Measurements from ENCODE around the gene SMIM14. TPM values are rescaled to one million over a fixed set of nuclear protein-coding genes. Genes with fewer than 3 reads are reported as not detected.

Gene SMIM14
- total RNA-seq, 1 experiment from 2014 or later = 14.5 TPM

DNA sequence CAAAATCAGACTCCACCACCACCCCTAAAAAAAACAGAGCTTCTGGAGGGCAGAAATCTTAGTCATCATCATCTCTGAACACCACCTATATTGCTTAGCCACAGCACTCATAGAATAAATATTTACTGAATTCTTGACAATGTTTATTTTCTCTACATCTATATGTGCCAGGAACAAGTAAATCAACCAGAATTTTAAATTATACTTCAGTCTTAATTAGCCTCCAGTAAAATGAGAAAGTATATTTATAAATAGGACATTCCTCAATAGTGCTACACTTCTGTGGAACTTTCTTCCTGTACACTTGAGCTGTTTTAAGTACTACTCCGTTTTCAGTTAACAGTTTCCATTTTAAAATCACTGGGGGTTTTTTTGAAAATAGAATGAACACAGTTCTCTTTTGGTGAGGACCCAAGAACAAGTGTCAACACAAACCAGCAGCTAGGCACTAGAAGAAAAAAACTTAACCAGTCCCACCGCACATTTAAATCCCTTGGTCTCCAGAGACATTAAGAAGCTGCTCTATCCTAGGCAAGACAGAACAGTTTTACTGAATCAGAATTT is 25.5 kb downstream of the SMIM14 start:
- no TSS peak for BruUV-seq (replicated peaks)
- Histone ChIP-seq H3K36me3 (ENCODE audit: insufficient read depth, low read length, poor library complexity, severe bottlenecking) (no peaks in the 10 kb centered on the region), H3K4me1 (ENCODE audit: insufficient read depth, low read length, poor library complexity, severe bottlenecking) (no peaks in the 10 kb centered on the region), H3K4me3 (ENCODE audit: low read depth, low read length, poor library complexity, severe bottlenecking) (no peak overlapping the region), H3K27ac (ENCODE audit: low read depth, low read length, poor library complexity, severe bottlenecking) (no peak overlapping the region), H3K9me3 (ENCODE audit: low read depth, low read length, poor library complexity, severe bottlenecking) (no peaks in the 10 kb centered on the region), H3K27me3 (replicated peaks; ENCODE audit: insufficient read depth, low read depth, low read length, poor library complexity) (no peaks in the 10 kb centered on the region)
- DNase-seq (ENCODE audit: low spot score) = no peak
- intact Hi-C loops (cut with micrococcal nuclease; ENCODE audit: unreplicated experiment) = no loop called here
- no peak for TF ChIP-seq EZH2 (IDR thresholded peaks at IDR 0.05; ENCODE audit: borderline replicate concordance, low read depth, low read length, poor library complexity, severe bottlenecking)
- TF ChIP-seq, protein P1, sequence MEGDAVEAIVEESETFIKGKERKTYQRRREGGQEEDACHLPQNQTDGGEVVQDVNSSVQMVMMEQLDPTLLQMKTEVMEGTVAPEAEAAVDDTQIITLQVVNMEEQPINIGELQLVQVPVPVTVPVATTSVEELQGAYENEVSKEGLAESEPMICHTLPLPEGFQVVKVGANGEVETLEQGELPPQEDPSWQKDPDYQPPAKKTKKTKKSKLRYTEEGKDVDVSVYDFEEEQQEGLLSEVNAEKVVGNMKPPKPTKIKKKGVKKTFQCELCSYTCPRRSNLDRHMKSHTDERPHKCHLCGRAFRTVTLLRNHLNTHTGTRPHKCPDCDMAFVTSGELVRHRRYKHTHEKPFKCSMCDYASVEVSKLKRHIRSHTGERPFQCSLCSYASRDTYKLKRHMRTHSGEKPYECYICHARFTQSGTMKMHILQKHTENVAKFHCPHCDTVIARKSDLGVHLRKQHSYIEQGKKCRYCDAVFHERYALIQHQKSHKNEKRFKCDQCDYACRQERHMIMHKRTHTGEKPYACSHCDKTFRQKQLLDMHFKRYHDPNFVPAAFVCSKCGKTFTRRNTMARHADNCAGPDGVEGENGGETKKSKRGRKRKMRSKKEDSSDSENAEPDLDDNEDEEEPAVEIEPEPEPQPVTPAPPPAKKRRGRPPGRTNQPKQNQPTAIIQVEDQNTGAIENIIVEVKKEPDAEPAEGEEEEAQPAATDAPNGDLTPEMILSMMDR (conservative IDR thresholded peaks at IDR 0.05; ENCODE audit: low read depth, low read length) = no peak
- POLR2A ChIA-PET (ENCODE audit: low non-redundant PET) = no interaction called here
- CTCF ChIA-PET = no interaction called here

DNA sequence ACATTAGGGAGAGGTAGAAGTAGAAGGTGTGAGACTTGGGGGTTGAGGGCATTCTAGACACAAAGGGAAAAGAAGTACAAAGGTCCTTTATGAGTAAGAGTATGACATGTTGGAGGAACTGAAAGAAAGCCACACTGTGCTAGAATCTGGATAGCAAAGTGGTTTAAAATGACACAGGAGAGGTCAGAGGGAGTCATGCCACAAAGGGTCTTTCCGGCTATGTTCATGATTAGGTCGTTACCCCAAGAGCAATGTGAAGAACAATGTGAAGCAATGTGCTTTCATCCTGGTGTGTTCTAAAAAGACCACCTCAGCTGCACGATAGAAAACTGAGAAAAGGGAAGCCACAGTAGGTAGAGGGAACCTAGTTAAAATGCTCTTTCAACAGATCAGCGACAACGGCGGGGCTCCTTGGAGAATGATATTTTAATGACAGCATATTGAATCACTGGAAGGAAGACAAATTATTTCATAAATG is 29.2 kb downstream of the SMIM14 start:
- TF ChIP-seq EZH2 (IDR thresholded peaks at IDR 0.05; ENCODE audit: borderline replicate concordance, low read depth, low read length, poor library complexity, severe bottlenecking) = no peak
- TF ChIP-seq, protein P1 (conservative IDR thresholded peaks at IDR 0.05; ENCODE audit: low read depth, low read length) = no peak
- H3K27ac ChIP-seq (ENCODE audit: low read depth, low read length, poor library complexity, severe bottlenecking) = no peak overlapping the region
- CTCF ChIA-PET = no interaction called here
- H3K27me3 ChIP-seq (replicated peaks; ENCODE audit: insufficient read depth, low read depth, low read length, poor library complexity) = no peaks in the 10 kb centered on the region
- no TSS peak for BruUV-seq (replicated peaks)
- H3K9me3 ChIP-seq (ENCODE audit: low read depth, low read length, poor library complexity, severe bottlenecking) = no peaks in the 10 kb centered on the region
- no peaks in the 10 kb centered on the region for H3K36me3 ChIP-seq (ENCODE audit: insufficient read depth, low read length, poor library complexity, severe bottlenecking)
- no peaks in the 10 kb centered on the region for H3K4me1 ChIP-seq (ENCODE audit: insufficient read depth, low read length, poor library complexity, severe bottlenecking)
- no peak for DNase-seq (ENCODE audit: low spot score)
- intact Hi-C loops (cut with micrococcal nuclease; ENCODE audit: unreplicated experiment) = no loop called here
- H3K4me3 ChIP-seq (ENCODE audit: low read depth, low read length, poor library complexity, severe bottlenecking) = no peak overlapping the region
- POLR2A ChIA-PET (ENCODE audit: low non-redundant PET) = no interaction called here

DNA sequence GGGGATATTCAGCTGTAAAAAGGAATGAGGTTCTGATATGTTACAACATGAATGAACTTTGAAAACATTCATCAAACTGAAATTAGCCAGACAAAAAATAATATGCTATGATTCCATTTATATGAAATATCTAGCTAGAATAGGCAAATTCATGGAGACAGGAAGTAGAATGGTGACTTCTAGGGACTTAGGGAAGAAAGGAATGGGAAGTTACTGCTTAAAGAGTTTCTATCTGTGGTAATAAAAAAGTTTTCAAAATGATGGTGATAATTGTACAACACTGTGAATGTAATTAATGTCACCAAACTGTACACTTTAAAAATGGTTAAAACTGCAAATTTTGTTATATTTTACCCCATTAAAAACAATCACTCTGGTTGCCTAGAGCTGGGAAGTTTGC is 30.2 kb downstream of the SMIM14 start:
- Histone ChIP-seq H3K27me3 (replicated peaks; ENCODE audit: insufficient read depth, low read depth, low read length, poor library complexity) (no peaks in the 10 kb centered on the region), H3K9me3 (ENCODE audit: low read depth, low read length, poor library complexity, severe bottlenecking) (no peaks in the 10 kb centered on the region), H3K36me3 (ENCODE audit: insufficient read depth, low read length, poor library complexity, severe bottlenecking) (no peaks in the 10 kb centered on the region), H3K4me1 (ENCODE audit: insufficient read depth, low read length, poor library complexity, severe bottlenecking) (no peaks in the 10 kb centered on the region), H3K4me3 (ENCODE audit: low read depth, low read length, poor library complexity, severe bottlenecking) (no peak overlapping the region), H3K27ac (ENCODE audit: low read depth, low read length, poor library complexity, severe bottlenecking) (no peak overlapping the region)
- BruUV-seq (replicated peaks) = no TSS peak
- intact Hi-C loops (cut with micrococcal nuclease; ENCODE audit: unreplicated experiment) = no loop called here
- no peak for DNase-seq (ENCODE audit: low spot score)
- ChIA-PET CTCF (no interaction called here), POLR2A (ENCODE audit: low non-redundant PET) (no interaction called here)
- TF ChIP-seq, protein P1 (conservative IDR thresholded peaks at IDR 0.05; ENCODE audit: low read depth, low read length) = no peak
- TF ChIP-seq EZH2 (IDR thresholded peaks at IDR 0.05; ENCODE audit: borderline replicate concordance, low read depth, low read length, poor library complexity, severe bottlenecking) = no peak
